ENCODE measurements around the gene PCED1A.
"Not testable (repeated sequence)": the region's sequence is repeated elsewhere in the genome, so short reads cannot be mapped to it uniquely, and the experiment has no call there.

PCED1A gene

GRCh38 chr20:2831206-2831605, 9.2 kb downstream of the PCED1A start:
- not testable (repeated sequence) for DNase-seq (ENCODE audit: low read depth in 1 of 2, low spot score in 1 of 2)

DNA sequence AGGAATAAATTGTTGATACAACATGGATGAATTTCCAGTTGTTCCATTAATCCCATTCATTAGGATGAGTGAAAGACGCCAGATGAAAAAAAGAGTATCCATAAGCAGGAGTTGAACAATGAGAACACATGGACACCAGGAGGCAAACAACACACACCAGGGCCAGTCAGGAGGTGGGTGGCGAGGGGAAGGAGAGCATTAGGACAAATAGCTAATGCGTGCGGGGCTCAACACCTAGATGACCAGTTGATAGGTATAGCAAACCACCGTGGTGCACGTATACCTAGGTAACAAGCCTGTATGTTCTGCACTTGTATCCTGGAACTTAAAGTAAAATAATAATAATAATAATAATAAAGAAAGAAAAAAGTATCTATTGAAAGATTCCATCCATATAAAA, 11.1 kb downstream of the PCED1A start:
- DNase-seq (ENCODE audit: low read depth in 1 of 2, low spot score in 1 of 2): no peak

DNA sequence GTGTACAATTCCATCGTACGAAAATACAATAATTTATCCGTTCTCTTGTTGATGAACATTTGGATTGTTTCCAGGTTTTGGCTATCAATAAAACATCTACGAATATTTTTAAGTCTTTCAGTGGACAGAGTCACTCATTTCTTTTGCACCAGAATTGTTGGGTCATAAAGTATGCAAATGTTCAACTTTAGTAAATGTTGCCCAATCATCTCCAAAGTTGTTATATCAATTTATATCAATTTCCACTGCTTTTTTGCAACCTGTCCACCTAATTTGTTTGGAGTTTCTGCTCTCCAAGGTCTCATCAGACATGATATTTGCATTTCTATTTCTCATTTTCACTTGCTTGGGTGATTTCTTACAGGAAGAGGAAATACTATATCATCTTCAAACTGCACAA, 13.8 kb downstream of the PCED1A start:
- DNase-seq (ENCODE audit: low read depth in 1 of 2, low spot score in 1 of 2): no peak

DNA sequence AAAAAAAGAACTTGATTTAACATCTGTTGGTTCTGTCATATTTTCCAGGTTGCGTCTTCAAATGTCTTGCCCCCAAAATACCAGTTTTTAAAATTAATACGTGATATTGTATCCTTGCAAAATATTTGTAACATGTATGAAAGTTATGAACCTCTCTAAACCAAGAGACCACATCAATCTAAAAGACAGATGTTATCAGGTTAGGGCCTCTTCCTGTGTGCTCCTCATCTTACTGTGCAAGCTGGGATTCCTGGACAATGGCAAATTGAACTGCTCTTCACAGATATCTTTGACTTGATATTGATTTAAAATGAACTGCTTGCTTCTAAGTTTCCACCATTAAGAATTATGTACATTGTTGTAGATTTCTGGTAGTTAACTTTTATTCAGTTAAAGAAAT, 14.7 kb downstream of the PCED1A start:
- no peak for DNase-seq (ENCODE audit: low read depth in 1 of 2, low spot score in 1 of 2)

GRCh38 chr20:2822073-2822472, 18.4 kb downstream of the PCED1A start:
- no peak for DNase-seq (ENCODE audit: low read depth in 1 of 2, low spot score in 1 of 2)

DNA sequence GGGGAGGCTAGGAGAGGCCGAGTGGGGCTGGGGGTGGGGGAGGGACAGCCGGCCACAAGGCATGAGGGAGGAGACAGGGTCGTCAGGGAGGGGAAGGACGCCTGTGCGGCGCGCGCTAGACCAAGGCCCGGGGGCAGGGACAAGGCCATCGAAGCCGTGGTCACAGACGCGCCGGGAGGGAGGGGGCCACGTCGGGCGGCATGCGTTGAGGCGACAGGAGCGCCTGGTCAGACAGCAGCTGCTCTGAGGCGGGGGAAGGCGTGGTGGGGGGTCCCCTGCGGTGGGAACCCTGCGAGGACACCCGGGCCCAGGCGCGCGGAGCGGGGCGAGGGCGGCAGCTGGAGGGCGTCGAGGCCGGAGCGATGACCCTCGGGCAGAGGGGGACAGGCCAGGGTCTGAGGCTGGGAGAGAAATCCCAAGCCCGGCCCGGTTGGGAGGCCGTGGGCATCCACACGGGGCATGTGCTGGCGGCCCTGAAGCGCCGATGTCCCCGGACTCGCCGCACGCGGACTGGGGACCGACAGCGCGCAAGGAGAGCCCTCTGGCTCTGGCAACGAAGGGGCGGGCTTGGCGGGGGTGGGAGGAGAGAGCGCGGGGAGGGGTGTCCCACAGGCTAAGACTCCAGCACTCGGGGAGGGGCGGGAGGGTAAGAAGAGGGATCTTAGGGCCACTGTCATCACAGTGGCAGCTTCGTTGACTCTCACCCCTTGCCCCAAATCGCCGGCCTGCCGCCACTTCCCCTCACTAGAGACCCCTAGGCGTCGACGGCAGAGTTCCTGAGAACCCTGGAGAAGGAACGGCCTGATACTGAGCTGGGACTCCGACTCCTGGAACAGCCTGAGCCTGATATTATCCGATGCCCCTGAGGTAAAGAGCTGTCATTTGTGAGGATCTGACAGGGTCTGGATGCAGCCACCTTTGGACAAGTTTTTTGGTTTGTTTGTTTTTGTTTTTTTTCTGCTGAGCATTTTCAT, 19.3 kb downstream of the PCED1A start:
- no peak for DNase-seq (ENCODE audit: low read depth in 1 of 2, low spot score in 1 of 2)

DNA sequence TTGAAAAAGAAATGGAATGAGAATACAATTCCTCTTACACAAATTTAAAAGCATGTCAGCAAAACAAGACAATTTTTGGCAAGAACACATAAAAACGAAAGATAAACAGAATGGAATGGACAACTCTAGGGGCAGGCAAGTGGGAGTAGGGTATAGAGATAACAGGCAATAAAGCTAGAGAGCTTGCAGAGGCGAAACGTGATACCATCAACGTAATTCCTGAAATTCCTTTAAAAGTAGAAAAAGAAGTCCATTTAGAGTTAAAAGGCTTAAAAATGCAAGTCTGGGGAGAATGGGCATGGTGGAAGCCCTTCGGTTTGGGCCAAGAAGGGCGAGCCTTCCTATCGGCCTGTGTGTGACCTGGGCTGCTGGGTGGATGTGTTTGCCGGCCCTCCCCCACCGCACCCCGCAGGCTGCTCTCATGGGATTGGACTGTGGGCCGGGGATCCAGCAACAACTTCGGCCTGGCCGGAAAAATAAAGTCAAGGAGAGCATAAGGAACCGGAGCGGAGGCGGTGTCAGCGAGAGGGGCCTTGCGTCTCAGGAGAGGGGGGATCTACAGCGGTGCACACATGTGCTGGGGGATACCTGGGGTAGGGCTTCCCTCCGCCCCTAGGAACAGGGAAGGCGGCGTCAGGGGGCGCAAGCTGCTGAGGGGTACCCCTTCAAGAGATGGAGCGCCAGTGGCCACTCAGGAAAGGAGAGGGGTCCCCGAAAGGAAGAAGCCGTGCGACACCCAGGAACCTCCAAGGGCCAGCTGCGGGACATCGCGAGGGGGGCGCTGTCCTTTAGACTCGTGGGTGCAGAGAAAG, 20.2 kb downstream of the PCED1A start:
- no peak for DNase-seq (ENCODE audit: low read depth in 1 of 2, low spot score in 1 of 2)

GRCh38 chr20:2817891-2818595, 22.4 kb downstream of the PCED1A start:
- no peak for DNase-seq (ENCODE audit: low read depth in 1 of 2, low spot score in 1 of 2)

DNA sequence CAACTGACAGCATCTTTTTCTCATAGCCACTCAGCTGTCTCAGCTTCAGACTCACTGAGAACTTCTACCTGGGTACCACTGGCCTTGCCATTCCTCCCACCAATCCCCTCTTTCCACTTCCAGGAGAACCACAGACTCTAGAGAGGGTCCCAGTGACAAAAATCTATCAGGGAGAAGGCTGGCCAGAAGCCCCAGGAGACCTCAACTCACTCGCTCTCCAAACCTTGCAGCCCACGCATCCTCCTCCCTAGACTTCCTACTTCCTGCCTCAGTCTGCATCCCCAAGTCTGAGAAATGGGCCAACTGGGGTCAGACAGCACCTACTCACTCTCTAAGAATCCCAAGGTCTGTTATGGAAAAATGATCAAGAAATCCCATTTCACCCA, 23.1 kb downstream of the PCED1A start:
- DNase-seq (ENCODE audit: low read depth in 1 of 2, low spot score in 1 of 2): no peak

- DNase-seq (ENCODE audit: low read depth in 1 of 2, low spot score in 1 of 2): no peak
Measured at GRCh38 chr20:2816583-2817340, 23.7 kb downstream of the PCED1A start.

DNA sequence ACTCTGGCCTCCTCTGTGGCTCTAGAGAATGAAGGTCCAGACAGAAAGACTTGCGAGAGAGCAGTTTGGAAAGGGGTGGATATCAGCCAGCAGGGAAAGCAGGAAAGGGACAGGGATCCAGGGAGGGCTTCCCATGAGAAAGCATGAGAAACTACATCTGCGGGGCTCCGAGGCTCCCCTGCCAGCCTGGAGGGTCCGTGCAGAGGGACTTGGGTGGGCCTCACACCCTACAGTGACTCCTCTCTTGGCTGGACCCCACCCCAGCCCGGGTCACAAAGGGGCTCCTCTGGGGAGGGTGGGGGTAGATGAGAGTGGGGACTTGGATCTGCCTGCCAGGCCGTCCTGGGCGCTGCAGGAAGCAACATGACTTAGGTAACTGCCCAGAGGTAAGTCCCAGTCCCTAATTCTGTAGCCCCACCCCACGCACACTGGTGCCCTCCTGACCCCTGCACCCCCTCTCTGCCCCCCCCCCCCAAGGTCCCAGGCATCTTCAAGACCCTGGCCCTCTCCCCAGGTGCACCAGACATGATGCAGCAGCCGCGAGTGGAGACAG, 24.3 kb downstream of the PCED1A start, which contains the start of gene TMEM239:
TSS of gene TMEM239 (plus strand) at position 335 of the 553 bp plus-strand sequence. CDS start at position 526, 191 bp downstream.
- no peak for DNase-seq (ENCODE audit: low read depth in 1 of 2, low spot score in 1 of 2)

DNA sequence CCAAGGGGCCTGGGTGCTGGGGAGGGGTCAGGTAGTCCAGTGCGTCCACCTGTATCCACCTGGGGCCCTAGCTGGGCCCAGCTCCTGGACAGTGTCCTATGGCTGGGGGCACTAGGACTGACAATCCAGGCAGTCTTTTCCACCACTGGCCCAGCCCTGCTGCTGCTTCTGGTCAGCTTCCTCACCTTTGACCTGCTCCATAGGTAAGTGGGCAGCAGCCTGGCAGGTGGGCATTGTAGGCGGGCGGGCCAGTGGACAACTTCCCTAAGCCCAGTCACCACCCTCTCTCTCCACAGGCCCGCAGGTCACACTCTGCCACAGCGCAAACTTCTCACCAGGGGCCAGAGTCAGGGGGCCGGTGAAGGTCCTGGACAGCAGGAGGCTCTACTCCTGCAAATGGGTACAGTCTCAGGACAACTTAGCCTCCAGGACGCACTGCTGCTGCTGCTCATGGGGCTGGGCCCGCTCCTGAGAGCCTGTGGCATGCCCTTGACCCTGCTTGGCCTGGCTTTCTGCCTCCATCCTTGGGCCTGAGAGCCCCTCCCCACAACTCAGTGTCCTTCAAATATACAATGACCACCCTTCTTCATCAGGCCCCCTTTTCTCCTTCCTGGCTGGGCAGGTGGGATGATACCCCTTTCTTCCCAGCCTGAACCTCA, 25.1 kb downstream of the PCED1A start:
- DNase-seq (ENCODE audit: low read depth in 1 of 2, low spot score in 1 of 2): no peak

- no peak for DNase-seq (ENCODE audit: low read depth in 1 of 2, low spot score in 1 of 2)
Measured at GRCh38 chr20:2814587-2815051, 25.8 kb downstream of the PCED1A start, which contains the start of gene C20orf141. C20orf141 (plus strand) TSS chr20:2814987; CDS start chr20:2815185, 198 bp downstream.

- DNase-seq (ENCODE audit: low read depth in 1 of 2, low spot score in 1 of 2): no peak
Measured at GRCh38 chr20:2814076-2814475, 26.4 kb downstream of the PCED1A start.

- DNase-seq (ENCODE audit: low read depth in 1 of 2, low spot score in 1 of 2): no peak
Measured at GRCh38 chr20:2812189-2812588, 28.3 kb downstream of the PCED1A start.

DNA sequence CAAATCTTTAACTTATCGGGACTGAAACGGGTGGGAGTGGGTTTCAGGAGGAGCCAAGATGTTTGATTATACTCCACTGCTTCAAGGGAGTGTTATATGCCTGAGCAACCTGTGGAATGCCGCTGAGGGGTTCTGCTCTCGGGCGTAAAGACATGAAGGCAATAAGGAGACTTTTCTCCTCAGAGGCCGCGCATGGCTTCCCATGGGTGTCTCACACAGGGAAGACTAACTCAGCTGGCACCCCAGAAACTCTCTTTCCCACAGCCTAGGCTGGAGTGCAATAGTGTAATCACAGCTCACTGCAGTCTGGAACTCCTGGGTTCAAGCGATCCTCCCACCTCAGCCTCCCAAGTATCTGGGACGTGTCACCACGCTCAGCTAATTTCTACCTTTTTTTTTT, 30.8 kb downstream of the PCED1A start:
- DNase-seq (ENCODE audit: low read depth in 1 of 2, low spot score in 1 of 2): no peak

DNA sequence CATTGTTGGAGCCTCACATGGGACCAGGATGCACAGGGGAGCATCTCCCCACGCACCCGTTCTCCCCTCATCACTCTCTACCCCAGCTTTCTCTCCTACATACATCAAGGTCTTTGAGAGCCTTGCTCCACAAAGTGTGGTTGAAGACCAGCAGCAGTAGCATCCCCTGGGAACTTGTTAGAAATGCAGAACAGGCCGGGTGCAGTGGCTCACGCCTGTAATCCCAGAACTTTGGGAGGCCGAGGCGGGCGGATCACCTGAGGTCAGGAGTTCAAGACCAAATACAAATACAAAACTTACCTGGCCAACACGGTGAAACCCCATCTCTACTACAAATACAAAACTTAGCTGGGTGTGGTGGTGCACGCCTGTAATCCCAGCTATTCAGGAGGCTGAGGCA, 32.5 kb downstream of the PCED1A start:
- DNase-seq (ENCODE audit: low read depth in 1 of 2, low spot score in 1 of 2): not testable (repeated sequence)

GRCh38 chr20:2807019-2807418, 33.4 kb downstream of the PCED1A start:
- DNase-seq (ENCODE audit: low read depth in 1 of 2, low spot score in 1 of 2): no peak

- DNase-seq (ENCODE audit: low read depth in 1 of 2, low spot score in 1 of 2): no peak
Measured at GRCh38 chr20:2806351-2806701, 34.1 kb downstream of the PCED1A start.

All from activated T-helper 1 cell treated with anti-CD3 and anti-CD28 coated beads, Interleukin-2, amount 50 U/mL, for 16 hours (primary cell).